Measurements from ENCODE around the gene RGS7.
"Not testable (repeated sequence)": the region's sequence is repeated elsewhere in the genome, so short reads cannot be mapped to it uniquely, and the experiment has no call there.

Gene RGS7

GRCh38 chr1:240765732-240766363 lies 591.2 kb downstream of the RGS7 start:
- no peak for DNase-seq

GRCh38 chr1:240763771-240764170 lies 593.2 kb downstream of the RGS7 start:
- DNase-seq: no peak

- not testable (repeated sequence) for DNase-seq
Observed at GRCh38 chr1:240763095-240763494, 593.9 kb downstream of the RGS7 start.

GRCh38 chr1:240762471-240762987 lies 594.5 kb downstream of the RGS7 start:
- DNase-seq: not testable (repeated sequence)

GRCh38 chr1:240758777-240759176 lies 598.2 kb downstream of the RGS7 start:
- not testable (repeated sequence) for DNase-seq

- no peak for DNase-seq
Observed at GRCh38 chr1:240758296-240758695, 598.7 kb downstream of the RGS7 start.

- DNase-seq: no peak
Observed at GRCh38 chr1:240747907-240748306, 609.1 kb downstream of the RGS7 start.

GRCh38 chr1:240743705-240744104 lies 613.3 kb downstream of the RGS7 start:
- DNase-seq: no peak

- DNase-seq: no peak
Observed at GRCh38 chr1:240739754-240740153, 617.3 kb downstream of the RGS7 start.

- DNase-seq: no peak
Observed at GRCh38 chr1:240739139-240739538, 617.9 kb downstream of the RGS7 start.

- no peak for DNase-seq
Observed at GRCh38 chr1:240737766-240738265, 619.2 kb downstream of the RGS7 start.

GRCh38 chr1:240737298-240737697 lies 619.7 kb downstream of the RGS7 start:
- DNase-seq: no peak

- not testable (repeated sequence) for DNase-seq
Observed at GRCh38 chr1:240734705-240735104, 622.3 kb downstream of the RGS7 start.

GRCh38 chr1:240734001-240734400 lies 623.0 kb downstream of the RGS7 start:
- DNase-seq: no peak

GRCh38 chr1:240732390-240732789 lies 624.6 kb downstream of the RGS7 start:
- DNase-seq: no peak

Data from activated naive CD4-positive, alpha-beta T cell treated with anti-CD3 and anti-CD28 coated beads, Interleukin-2, amount 50 U/mL, for 16 hours (primary cell).